GM12892 (cell line): Measurements from ENCODE around the gene HPCAL1.

Experiments used
- POLR2A ChIP-seq: IDR thresholded peaks from 2 replicates; pipeline ENCODE4 v1.6.1; 2011; ENCODE audit warnings: low read depth, low read length, control low read depth
- POLR2AphosphoS5 ChIP-seq: IDR thresholded peaks from 2 replicates; pipeline ENCODE4 v1.6.1; 2011; ENCODE audit warnings: low read depth, low read length, control low read depth
- TAF1 ChIP-seq: IDR thresholded peaks from 2 replicates; pipeline ENCODE4 v1.6.1; 2011; ENCODE audit warnings: low read depth, mild to moderate bottlenecking, control low read depth, low read length, borderline replicate concordance

DNA sequence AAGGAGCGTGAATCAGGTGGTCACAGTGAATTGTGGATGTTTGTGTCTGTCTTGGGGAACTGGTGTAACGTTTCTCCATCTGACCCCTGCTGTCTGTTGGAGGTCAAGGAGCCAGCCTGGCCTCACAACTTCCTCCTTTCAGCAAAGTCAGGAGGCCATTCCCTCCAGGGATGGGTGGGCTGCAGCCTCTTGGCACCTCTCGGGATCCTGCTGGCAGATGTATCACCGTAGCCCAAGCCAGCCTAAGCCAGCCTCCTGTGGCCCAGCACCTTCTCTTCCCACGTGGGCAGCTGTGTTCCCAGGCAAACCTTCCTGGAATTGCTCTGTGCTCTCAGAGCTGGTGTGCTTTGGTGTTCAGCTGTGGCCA lies 30.5 kb downstream of the HPCAL1 start:
- TF ChIP-seq POLR2AphosphoS5 (no peak), POLR2A (no peak), TAF1 (no peak)
